Renal pelvis (tissue), 4 donors: ENCODE measurements around the gene RGS9BP. TPM values are rescaled to one million over a fixed set of nuclear protein-coding genes. Genes with fewer than 3 reads are reported as not detected.
A peak's percentile ranks its signal among the peaks of the same experiment; 100 is the strongest.
"Not testable (repeated sequence)": the region's sequence is repeated elsewhere in the genome, so short reads cannot be mapped to it uniquely, and the experiment has no call there.

Experiments
- DNase-seq: peaks from one replicate; pipeline ENCODE4 v3.0.0-alpha.2; 2013
- polyA plus RNA-seq, 3 donors: library from polyadenylated mRNA; unstranded; fragments of 120-200 nt; gene quantifications; one replicate each; pipeline ENCODE4 v1.2.1, GENCODE V29; 2013; ENCODE audit not compliant: insufficient read length in 3 of 3

Gene RGS9BP
- polyA plus RNA-seq, 3 donors: 0.32 to 0.65 (median 0.59) TPM

DNA sequence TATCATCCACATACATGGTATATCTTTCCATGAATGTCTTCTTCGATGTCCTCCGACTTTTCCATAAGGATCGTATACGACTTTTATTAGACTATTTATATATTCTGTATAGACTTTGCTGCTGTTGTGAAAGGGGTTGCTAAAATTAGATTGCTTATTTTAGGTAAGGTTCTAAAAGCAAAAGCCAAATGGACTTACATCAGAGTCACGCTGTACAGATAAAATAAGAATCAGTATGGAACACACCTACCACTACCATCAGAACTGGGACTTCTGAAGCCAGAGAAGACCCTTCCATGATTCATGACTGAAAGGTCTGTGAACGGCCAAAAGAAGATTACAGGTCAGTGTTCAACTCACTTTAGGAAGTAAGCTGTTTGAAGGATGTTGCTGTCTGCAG is 9.6 kb upstream of the RGS9BP start:
- no peak for DNase-seq

DNA sequence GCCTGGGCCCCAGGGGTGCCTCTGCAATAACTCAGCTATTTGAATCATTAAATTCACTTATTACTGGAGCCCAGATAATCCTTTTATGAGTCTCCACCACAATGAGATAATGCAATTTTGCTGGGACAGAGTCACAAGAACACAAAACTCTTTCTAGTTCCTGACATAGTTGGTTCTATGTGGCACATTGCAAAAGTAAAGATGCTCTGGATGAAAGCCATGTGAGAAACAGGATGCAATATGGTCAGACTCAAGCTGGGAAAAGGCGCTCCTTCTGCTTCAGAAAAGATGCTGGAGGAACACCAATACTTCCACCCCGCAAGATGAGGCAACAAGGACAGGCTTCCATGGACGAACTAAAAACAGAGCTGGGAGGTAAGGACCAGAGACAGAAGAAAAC is 6.3 kb upstream of the RGS9BP start:
- no peak for DNase-seq

DNA sequence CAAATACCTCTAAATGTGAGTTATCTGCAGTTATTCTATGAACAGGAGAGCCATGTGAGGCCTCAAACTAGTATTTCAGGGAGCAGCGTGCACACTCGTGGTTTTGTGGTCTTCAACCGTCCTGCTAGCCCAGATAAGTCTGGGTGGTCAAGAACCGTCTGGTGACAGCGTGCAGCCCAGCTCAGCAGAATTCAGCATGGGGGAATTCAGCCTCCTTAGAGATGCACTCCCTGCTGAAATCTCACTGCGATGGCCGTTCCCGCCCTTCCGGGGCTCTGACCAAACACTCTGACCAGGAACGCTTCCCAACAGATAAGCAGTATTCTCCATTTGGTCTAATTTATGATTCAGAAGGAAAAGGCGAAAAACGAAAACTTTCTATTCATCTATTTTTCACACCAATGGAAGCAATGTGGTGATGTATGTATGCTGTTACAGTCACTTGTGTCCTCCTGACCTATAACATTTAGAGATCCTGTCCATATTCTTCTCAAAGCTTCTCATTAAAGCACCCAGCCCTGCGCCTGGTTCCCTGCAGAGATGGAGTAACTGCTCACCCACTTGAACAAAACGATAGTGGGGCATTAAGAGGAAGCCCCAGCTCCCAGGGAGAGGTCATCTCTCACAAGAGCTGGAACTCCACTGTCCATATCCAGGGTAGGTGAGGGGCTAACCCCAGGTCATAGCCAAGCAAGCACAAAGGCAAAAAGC is 3.6 kb upstream of the RGS9BP start:
- no peak for DNase-seq

DNA sequence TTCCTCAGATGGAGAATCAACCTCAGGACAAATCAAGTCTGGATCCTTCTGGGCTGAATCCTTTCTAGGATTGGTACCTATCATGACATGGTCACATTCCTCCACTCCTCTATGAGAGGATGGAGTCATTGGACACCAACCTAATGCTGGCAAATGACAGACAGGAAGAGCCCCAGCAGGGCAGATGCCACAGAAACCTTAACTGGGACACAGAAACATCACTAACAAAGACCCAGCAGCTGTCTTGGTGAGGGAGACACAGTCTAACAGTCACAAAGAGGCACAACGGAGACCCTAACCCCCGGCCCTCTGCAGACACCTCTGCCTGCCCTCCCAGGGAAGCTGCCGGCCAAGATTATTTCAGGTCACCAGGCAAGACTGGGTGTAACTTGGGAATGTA is 2.8 kb upstream of the RGS9BP start:
- DNase-seq: no peak

DNA sequence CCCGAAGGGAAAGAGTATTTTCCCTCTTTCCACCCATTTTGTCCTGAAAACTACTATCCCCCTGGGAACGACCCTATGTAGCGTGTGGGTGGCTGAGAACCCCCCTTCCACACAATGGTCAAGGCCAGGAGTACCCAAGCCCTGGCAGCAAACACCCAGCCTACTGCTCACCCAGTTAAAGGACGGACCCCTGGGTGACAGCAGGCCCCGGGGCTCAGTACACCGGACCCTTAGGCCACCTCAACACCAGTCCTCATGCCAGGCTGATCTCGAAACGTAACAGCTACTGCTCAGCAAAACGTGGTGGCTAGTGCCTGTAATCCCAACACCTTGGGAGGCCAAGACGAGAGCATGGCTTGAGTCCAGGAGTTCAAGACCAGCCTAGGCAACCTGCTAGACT is 2.1 kb upstream of the RGS9BP start:
- DNase-seq: no peak

DNA sequence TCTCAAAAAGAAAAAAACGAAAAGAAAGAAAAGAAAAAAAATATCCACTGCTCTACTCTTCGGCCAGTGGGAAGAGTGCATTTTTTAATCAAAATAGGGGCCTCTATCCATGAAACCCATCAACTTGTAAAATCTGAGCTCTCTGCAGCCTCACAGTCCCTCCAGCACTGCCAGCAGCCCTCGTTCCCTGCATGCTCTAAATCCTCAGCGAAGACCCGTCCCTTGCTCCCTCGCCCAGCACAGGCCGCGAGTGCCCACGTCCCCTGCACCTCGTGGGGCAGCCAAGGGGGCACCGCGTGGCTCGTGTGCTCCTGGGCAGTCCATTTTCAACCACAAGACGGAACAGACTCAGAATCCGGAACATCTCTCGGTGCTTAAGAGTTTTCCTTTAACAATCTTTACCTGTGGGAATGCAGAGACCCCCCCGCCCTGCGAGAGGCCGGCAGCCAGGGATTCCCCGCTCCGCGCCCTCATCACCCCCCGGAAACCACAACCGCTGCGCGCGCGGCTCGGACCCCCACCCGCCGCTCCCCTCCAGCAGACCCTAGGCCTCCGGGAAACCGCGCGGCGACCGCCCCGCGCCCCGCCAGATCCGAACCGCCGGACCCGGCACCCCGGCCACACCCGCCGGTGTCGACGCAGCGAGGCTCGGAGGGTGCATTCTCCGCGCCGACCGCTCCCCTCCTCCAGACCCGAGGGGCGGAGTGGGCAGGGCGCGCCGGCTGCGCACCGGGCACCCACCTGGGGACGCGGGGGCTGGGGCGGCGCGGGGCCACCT is 1.3 kb upstream of the RGS9BP start:
- DNase-seq: no peak

DNA sequence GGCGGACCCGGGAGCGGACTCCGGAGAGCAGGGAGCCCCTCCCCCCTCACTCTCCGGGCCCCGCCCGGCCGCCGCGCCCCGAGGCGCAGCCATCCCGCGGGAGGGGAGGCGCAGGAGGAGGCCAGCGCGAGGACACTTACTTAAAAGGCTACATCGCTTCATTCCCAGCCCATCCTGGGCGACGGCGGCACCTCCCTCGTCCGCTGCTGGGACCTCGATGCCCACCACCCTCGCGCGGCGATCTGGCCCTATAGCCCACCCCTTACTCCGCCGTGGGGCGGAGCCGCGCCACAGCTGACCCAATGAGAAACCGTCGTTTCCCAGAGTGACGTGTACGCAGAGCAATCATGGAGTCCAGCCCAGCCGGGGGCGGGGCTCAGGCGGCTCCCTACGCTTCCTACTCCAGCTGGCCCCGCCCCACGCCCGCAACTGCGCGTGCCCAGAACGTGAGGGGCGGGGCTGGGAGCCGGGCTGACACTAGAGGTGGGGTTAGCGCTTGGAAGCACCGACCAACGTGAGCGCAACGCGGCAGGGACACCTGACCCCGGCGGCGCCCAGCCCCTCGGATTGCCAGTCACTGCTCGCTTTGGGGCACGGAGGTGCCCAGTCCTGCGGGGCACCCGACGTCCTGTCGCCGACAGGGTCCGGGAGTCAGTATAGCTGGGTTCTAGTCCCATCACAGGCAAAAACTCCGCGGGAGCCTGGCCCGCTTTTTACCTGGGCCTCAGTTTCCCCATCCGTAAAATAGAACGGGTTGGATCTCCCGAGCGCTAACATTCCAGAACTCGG is 523 bp upstream of the RGS9BP start, which contains the start of gene ANKRD27:
ANKRD27 (minus strand) TSS at position 250 of the 789 bp plus-strand sequence. CDS start 16,165 bp downstream, outside the sequence.
- peak; percentile 99 for DNase-seq

DNA sequence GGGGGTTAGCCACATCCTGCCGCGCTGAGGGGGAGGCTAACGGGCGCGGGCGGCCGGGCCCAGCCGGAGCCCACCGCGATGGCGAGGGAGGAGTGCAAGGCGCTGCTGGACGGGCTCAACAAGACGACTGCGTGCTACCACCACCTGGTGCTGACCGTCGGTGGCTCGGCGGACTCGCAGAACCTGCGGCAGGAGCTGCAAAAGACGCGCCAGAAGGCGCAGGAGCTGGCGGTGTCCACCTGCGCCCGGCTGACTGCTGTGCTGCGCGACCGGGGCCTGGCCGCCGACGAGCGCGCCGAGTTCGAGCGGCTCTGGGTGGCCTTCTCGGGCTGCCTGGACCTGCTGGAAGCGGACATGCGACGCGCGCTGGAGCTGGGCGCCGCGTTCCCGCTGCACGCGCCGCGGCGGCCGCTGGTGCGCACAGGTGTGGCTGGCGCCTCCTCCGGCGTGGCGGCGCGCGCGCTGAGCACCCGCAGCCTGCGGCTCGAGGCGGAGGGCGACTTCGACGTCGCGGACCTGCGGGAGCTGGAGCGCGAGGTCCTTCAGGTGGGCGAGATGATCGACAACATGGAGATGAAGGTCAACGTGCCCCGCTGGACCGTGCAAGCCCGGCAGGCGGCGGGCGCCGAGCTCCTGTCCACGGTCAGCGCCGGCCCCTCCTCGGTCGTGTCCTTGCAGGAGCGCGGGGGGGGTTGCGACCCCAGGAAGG is 692 bp downstream of the RGS9BP start:
- no peak for DNase-seq

DNA sequence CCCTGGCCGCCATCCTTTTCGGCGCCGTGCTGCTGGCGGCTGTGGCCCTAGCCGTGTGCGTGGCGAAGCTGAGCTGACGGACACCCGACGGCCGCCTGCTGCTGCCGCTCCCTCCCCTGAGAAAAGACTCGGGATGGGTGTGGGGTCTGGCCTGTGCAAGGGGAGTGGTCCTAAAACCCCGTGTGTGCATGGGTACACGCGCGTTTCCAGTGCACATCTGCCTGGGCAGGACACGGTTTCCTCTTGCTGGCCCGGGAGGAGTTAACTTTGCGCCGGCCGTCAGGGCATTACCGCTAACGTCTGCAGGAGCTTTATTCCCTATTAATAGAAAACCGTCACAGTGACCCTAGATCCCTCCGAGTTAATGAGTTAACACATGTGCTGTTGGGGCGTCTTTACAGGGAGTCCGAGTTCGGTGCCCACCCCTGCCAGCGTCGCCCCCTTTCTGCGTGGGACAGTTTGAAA is 1.3 kb downstream of the RGS9BP start:
- no peak for DNase-seq

DNA sequence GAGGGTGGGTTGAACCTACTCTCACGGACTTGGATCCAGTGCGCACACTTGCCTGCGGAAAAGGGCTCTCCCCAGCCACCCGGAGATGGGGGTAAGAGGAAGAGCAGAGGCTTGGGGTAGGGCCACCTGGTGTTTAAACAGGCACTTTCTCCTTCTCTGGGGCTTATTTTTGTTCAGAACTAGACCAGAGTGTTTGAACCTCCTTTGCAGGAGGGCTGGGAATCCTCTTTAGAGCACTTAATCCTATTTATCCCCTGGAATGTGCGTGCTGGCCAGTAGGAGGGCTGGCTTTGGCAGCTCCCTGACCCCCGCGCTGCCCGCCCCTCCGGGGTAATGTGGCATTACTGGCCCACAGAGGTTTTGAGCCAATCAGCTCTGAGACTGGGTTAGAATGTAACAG is 2.0 kb downstream of the RGS9BP start:
- no peak for DNase-seq

DNA sequence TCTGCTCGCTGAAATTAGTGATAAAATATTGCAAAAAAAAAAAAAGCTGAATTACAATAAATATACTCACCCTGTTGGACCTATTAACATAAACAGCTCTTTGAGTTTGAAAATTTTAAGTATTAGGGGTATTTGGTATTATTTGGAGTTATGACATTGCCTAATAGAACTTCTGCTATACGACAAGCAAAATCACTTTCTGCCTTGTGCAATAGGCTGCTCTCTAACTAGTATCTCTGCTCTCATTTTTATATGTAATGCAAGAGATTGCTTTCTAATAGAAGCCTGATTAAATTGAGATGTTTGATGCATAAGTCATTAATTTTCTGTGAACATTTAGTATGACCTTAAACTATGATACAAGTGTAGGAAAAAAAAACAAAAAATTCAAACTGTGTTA is 5.3 kb downstream of the RGS9BP start:
- no peak for DNase-seq

DNA sequence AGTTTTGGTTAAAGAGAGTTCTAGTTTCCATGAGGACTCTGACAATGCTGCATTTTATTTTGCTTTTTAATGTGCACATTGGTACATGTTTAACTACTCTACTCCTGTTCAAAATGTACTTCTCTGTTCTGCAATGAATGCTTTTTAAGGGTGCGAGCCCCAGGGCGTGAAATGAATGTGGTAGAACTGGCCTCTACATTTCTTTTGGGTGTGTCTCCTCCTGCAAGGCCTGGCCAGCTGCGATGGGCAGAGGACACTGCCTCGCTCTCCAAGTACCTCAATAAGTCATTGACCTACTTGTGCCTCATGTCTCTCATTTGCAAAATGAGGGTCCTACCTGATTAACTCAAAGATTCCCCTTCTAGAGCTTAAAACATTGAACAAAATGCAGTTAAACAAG is 6.7 kb downstream of the RGS9BP start:
- DNase-seq: no peak

DNA sequence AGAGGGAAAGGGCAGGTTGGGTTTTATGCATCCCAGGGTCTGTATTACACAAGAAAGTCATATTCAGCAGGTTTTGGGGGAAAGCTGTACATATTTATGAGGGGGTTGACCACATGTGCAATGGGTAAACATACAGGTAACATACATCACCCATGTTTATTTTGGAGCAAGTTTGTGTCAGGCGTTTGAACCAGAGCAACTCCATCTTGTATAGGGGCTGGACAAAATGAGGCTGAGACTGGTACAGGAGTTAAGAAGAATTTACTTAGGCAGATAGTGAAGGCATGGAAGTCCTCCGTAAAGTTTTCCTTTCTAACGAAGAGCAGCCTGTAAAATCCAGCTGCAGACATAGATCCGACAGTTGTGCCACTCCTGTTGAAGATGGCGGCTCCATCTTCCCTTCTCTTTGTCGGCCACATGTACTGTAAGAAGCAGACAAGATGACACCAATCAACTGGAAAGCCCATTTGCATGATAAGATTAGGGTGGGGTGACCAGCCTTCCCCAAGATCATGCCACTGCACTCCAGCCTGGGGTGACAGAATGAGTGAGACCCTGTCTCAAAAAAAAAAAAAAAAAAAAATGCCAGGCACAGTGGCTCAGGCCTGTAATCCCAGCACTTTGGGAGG is 11.3 kb downstream of the RGS9BP start:
- DNase-seq: no peak

DNA sequence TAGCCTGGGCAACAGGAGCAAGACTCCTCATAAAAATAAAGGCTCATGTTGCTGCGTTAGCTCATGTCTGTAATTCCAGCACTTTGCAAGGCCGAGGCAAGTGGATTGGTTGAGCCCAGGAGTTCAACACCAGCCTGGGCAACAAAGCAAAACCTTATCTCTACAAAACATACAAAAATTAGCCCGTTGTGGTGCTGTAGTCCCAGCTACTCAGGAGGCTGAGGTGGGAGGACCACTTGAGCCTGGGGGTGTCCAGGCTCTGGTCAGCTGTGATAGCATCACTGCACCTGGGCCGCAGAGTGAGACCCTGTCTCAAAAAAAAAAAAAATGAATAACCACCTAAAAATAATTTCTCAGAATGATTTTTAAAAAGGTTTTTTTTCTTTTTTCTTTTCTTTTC is 12.0 kb downstream of the RGS9BP start:
- DNase-seq: no peak

DNA sequence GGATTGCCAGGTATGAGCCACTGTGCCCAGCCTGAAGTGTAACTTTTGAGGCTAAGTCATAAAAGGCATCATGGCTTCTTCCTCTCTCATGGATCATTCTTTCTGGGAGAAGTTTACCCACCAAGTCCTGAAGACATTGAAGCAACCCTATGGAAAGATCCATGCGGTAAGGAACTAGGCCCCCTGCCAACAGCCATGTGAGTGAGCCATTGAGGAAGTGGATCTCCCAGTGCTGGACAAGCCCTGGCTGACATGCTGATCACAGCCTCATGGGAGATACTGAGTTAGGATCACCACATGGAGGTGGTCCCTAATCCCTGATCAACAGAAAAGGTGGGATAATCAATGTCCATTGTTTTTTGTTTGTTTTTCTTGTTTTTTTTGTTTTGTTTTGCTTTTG is 12.7 kb downstream of the RGS9BP start:
- DNase-seq: no peak

DNA sequence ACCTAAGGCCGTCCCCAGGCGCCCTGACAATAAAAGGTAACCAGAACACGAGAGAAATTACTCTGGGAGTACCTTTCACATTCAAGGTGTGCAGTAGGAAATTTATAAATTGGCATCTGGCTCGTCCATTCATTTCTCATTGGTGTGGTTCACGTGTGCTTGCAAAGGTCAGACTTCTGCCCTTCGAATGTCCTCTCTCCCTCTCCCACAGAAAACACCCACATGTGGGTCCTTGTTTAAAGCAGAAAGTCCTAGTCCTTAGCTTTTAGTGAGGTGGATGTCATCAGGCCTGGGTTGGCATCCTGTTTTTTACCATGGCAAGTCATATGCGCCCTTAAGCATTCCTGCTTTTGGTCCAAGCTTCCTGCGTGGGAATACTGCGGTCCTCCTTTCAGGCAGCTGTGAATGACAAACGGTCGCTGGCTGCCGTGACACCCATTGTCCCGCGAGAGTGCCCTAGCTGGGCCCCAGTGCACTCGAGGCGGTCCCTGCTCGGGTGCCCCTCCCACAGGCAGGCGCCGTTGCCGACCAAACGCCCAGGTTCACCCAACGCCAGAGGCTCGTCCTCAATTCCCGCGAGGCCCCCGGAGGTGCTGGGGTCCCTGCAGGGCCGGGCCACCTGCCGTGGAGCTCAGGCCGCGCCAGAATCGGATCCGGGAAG is 15.8 kb downstream of the RGS9BP start, which contains the start of gene NUDT19:
NUDT19 (plus strand) TSS at position 531 of the 661 bp plus-strand sequence. CDS start 140 bp downstream, outside the sequence.
- peak; percentile 79 for DNase-seq

DNA sequence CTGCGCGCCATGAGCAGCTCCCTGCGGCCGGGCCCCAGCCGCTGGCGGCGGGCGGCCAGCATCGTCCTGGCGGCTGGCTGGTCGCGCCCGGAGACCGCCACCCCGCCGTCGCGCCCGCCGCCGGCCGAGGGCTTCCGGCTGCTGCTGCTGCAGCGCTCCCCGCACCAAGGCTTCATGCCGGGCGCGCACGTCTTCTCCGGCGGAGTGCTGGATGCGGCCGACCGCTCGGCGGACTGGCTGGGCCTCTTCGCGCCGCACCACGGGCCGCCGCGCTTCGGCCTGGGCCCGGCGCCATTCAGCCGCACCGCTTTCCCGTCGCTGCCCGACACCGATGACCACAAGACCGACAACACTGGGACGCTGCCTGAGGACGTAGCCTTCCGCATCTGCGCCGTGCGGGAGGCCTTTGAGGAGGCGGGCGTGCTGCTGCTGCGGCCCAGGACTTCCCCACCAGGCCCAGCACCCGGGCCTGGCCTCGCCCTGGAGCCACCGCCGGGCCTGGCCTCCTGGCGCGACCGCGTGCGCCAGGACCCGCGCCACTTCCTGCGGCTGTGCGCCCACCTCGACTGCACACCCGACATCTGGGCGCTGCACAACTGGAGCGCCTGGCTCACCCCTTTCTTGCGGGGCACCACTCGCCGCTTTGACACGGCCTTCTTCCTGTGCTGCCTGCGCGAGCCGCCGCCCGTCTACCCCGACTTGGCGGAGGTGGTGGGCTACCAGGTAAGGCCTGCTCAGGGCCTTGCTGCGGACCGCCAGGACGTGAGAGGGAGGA is 16.5 kb downstream of the RGS9BP start:
- no peak for DNase-seq

DNA sequence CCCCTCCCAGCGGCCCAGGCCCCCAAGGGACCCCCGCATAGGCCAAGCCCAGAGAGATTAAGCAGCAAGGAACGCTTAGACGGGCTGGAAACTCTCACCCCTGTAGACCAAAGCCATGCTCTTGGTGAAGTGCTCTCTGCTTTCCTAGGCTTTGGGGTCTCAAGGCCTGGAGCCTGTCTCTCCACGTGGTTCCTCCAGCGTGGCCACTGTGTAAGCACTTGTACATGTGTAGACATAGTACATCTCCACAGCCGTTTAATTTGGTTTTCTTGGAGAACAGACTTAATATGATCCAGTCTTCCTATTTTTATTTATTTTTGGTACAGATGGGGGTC is 17.0 kb downstream of the RGS9BP start:
- DNase-seq: no peak

DNA sequence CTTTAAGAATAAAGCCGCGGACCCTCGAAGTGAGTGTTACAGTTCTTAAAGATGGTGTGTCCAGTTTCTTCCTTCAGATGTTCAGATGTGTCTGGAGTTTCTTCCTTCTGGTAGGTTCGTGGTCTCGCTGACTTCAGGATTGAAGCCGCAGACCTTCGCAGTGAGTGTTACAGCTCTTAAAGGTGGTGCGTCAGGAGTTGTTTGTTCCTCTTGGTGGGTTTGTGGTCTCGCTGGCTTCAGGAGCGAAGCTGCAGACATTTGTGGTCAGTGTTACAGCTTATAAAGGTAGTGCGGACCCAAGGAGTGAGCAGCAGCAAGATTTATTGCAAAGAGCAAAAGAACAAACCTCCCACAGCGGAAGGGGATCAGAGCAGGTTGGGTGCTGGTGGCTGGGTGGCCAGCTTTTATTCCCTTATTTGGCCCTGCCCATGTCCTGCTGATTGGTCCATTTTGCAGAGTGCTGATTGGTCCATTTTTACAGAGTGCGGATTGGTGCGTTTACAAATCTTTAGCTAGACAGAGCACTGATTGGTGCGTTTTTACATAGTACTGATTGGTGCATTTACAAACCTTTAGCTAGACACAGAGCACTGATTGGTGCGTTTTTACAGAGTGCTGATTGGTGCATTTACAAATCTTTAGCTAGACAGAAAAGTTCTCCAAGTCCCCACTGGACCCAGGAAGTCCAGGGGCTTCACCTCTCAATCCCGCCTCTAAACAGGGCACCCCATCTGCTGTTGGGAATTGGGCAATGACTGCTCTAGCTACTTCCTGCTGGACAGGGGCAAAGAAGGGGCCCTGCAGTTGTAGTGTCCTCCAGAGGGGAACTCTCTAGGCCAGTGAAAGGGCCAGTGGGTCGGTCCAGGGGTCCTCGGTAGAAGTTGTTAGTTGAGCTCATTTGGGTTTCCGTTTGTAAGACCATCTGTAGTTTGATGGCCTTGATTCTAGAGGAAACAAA is 17.8 kb downstream of the RGS9BP start:
- not testable (repeated sequence) for DNase-seq
